Smooth muscle cell (in vitro differentiated cells): ENCODE measurements around the gene PROSER3. TPM values are rescaled to one million over a fixed set of nuclear protein-coding genes. Genes with fewer than 3 reads are reported as not detected.
"Not testable (repeated sequence)": the region's sequence is repeated elsewhere in the genome, so short reads cannot be mapped to it uniquely, and the experiment has no call there.

Experiments
- DNase-seq: peaks from one replicate; lab custom pipeline; 2025; ENCODE audit not compliant: unreplicated experiment; lab: John Stamatoyannopoulos, UW
- H2AFZ ChIP-seq: fragments of 200-600 bp; sonication (generic); 2 replicates; pipeline ENCODE4 v1.6.0; 2016; ENCODE audit warnings: antibody characterized with exemption, low read depth, mild to moderate bottlenecking
- H3F3A ChIP-seq: fragments of 200-600 bp; sonication (generic); 2 replicates; pipeline ENCODE4 v1.6.0; 2017; ENCODE audit warnings: antibody characterized with exemption, low read depth
- H3K27ac ChIP-seq: fragments of 200-600 bp; sonication (generic); 2 replicates; pipeline ENCODE4 v1.5.1; 2016; ENCODE audit warnings: low read depth, mild to moderate bottlenecking
- H3K27me3 ChIP-seq: fragments of 200-600 bp; sonication (generic); 2 replicates; pipeline ENCODE4 v1.6.1; 2016; ENCODE audit warnings: low read depth, mild to moderate bottlenecking
- H3K36me3 ChIP-seq: fragments of 200-600 bp; sonication (generic); 2 replicates; pipeline ENCODE4 v1.5.1; 2016; ENCODE audit warnings: low read depth
- H3K4me1 ChIP-seq: fragments of 200-600 bp; sonication (generic); 2 replicates; pipeline ENCODE4 v1.5.1; 2016; ENCODE audit warnings: low read depth
- H3K4me2 ChIP-seq: fragments of 200-600 bp; sonication (generic); 2 replicates; pipeline ENCODE4 v1.6.0; 2016; ENCODE audit warnings: mild to moderate bottlenecking
- H3K4me3 ChIP-seq: fragments of 200-600 bp; sonication (generic); 2 replicates; pipeline ENCODE4 v1.5.1; 2016; ENCODE audit warnings: mild to moderate bottlenecking
- H3K79me2 ChIP-seq: fragments of 200-600 bp; sonication (generic); 2 replicates; pipeline ENCODE4 v1.6.0; 2016; ENCODE audit warnings: low read depth, mild to moderate bottlenecking
- H3K9ac ChIP-seq: fragments of 200-600 bp; sonication (generic); 2 replicates; pipeline ENCODE4 v1.6.0; 2016; ENCODE audit warnings: low read depth
- H3K9me3 ChIP-seq: fragments of 200-600 bp; sonication (generic); replicated peaks from 2 replicates; pipeline ENCODE4 v1.5.1; 2016; ENCODE audit warnings: low read depth
- H4K20me1 ChIP-seq: fragments of 200-600 bp; sonication (generic); 2 replicates; pipeline ENCODE4 v1.6.0; 2016; ENCODE audit warnings: low read depth
- CTCF ChIP-seq: fragments of 200-600 bp; sonication (generic); IDR thresholded peaks from 2 replicates; pipeline ENCODE4 v1.5.1; 2017; ENCODE audit warnings: borderline replicate concordance, mild to moderate bottlenecking, antibody characterized with exemption; ENCODE audit not compliant: insufficient read depth, poor library complexity, severe bottlenecking
- WGBS: methylation state at CpG from one replicate; pipeline ENCODE4 v1.1.7; 2016; ENCODE audit warnings: low lambda C conversion rate; 5-methylcytosine and 5-hydroxymethylcytosine counted together
- polyA plus RNA-seq: library from polyadenylated mRNA; unstranded; fragments of >200 nt; fragmentation: Nextera tagmentation; extraction: Ambion mirVana; gene quantifications from 2 replicates; pipeline ENCODE4 v1.2.1, GENCODE V29; 2016
- total RNA-seq: library from RNA; depleted of rRNA; stranded (reverse); fragments of >200 nt; gene quantifications from 2 replicates; pipeline ENCODE4 v1.2.3, GENCODE V29; 2014

The PROSER3 gene
- total and polyA plus RNA-seq, 2 experiments from 2014 or later, result 13.7 to 24.8 TPM

- Histone ChIP-seq H3K4me3 (no peak overlapping the region), H3K36me3 (peaks cover 6% of the 10 kb centered on the region), H3K4me2 (no peak overlapping the region), H2AFZ (no peak overlapping the region), H3F3A (no peaks in the 10 kb centered on the region), H3K27me3 (no peaks in the 10 kb centered on the region), H3K9ac (no peak overlapping the region), H3K27ac (no peak overlapping the region), H3K9me3 (no peaks in the 10 kb centered on the region), H4K20me1 (peaks cover 25% of the 10 kb centered on the region), H3K79me2 (peaks cover 39% of the 10 kb centered on the region), H3K4me1 (peaks cover 5% of the 10 kb centered on the region)
- WGBS, result 98% methylated on average over 14 of the region's 14 CpGs
- TF ChIP-seq CTCF, result no peak
- no peak for DNase-seq
These were observed 35.5 kb upstream of the PROSER3 start for GRCh38 chr19:35722461-35722860.

- H3K79me2 ChIP-seq, result peaks cover 39% of the 10 kb centered on the region
- no peak overlapping the region for H3K4me3 ChIP-seq
- no peak overlapping the region for H2AFZ ChIP-seq
- H3F3A ChIP-seq, result no peaks in the 10 kb centered on the region
- peaks cover 25% of the 10 kb centered on the region for H4K20me1 ChIP-seq
- no peaks in the 10 kb centered on the region for H3K27me3 ChIP-seq
- WGBS, result 98% methylated on average over 16 of the region's 16 CpGs
- no peak overlapping the region for H3K4me2 ChIP-seq
- no peak for TF ChIP-seq CTCF
- no peak for DNase-seq
- H3K27ac ChIP-seq, result no peak overlapping the region
- H3K36me3 ChIP-seq, result peaks cover 6% of the 10 kb centered on the region
- H3K4me1 ChIP-seq, result peaks cover 5% of the 10 kb centered on the region
- H3K9me3 ChIP-seq, result no peaks in the 10 kb centered on the region
- H3K9ac ChIP-seq, result no peak overlapping the region
These were observed 35.1 kb upstream of the PROSER3 start for GRCh38 chr19:35722897-35723296.

- no peak for DNase-seq
- H3K36me3 ChIP-seq, result peaks cover 6% of the 10 kb centered on the region
- no peaks in the 10 kb centered on the region for H3K27me3 ChIP-seq
- H3K9me3 ChIP-seq, result no peaks in the 10 kb centered on the region
- no peak overlapping the region for H3K4me3 ChIP-seq
- no peak overlapping the region for H3K27ac ChIP-seq
- peaks cover 5% of the 10 kb centered on the region for H3K4me1 ChIP-seq
- H3K9ac ChIP-seq, result no peak overlapping the region
- peaks cover 34% of the 10 kb centered on the region for H3K79me2 ChIP-seq
- TF ChIP-seq CTCF, result no peak
- H3F3A ChIP-seq, result no peaks in the 10 kb centered on the region
- H2AFZ ChIP-seq, result no peak overlapping the region
- H3K4me2 ChIP-seq, result no peak overlapping the region
- H4K20me1 ChIP-seq, result peaks cover 22% of the 10 kb centered on the region
- 98% methylated on average over 24 of the region's 24 CpGs for WGBS
These were observed 34.3 kb upstream of the PROSER3 start for GRCh38 chr19:35723671-35724070.

GRCh38 chr19:35724132-35724531 lies 33.8 kb upstream of the PROSER3 start:
- Histone ChIP-seq H3K79me2 (peaks cover 29% of the 10 kb centered on the region), H4K20me1 (peaks cover 20% of the 10 kb centered on the region)
- not testable (repeated sequence) for H3K27me3 ChIP-seq, H3K9me3 ChIP-seq, H3K4me1 ChIP-seq, H3F3A ChIP-seq, H3K9ac ChIP-seq, H3K36me3 ChIP-seq, H2AFZ ChIP-seq, H3K27ac ChIP-seq, H3K4me3 ChIP-seq, H3K4me2 ChIP-seq, DNase-seq
- 96% methylated on average over 7 of the region's 7 CpGs for WGBS
